B cell (primary cell): ENCODE data around the gene ZNF575. TPM values are rescaled to one million over a fixed set of nuclear protein-coding genes. Genes with fewer than 3 reads are reported as not detected.

ENCODE experiments used
- ATAC-seq: fragments of 200-7000 bp; cut with Tn5 transposase; one replicate; pipeline ENCODE4 v1.10.0; 2021; ENCODE audit warnings: low read depth, mild to moderate bottlenecking, moderate number of reproducible peaks, moderate library complexity
- CTCF ChIA-PET: fragments of 350-600 bp; sonication (Branson Sonifier 250); formaldehyde crosslinking; loops from one replicate; lab custom pipeline; 2021; ENCODE audit warnings: antibody characterized with exemption, inconsistent platforms; lab: Charles Lee
- POLR2A ChIA-PET: fragments of 350-600 bp; sonication (Branson Sonifier 250); formaldehyde crosslinking; loops from one replicate; lab custom pipeline; 2021; ENCODE audit warnings: antibody characterized with exemption; lab: Charles Lee
- DNase-seq: peaks from one replicate; pipeline ENCODE4 v3.0.0; 2013
- H2AFZ ChIP-seq: 2 replicates; pipeline ENCODE4 v1.6.1; 2012; ENCODE audit warnings: mild to moderate bottlenecking, low read depth, low read length; ENCODE audit not compliant: insufficient read depth, poor library complexity, severe bottlenecking
- H3K27ac ChIP-seq, 2 donors: 1 replicate in 1 of 2; 2 replicates in 1 of 2; pipeline ENCODE4 v1.5.1; 2012 to 2013; ENCODE audit warnings: low read length in 2 of 2, mild to moderate bottlenecking in 2 of 2, moderate library complexity in 1 of 2
- H3K27me3 ChIP-seq, 4 experiments: fragments of 200-600 bp in 1 of 4; sonication (generic) in 1 of 4; replicated peaks in 1 of 4; 1 replicate in 2 of 4; 2 replicates in 2 of 4; pipeline versions ENCODE4 v1.6.1 to v1.7.0; 2013 to 2016; ENCODE audit warnings: low read length in 3 of 4, mild to moderate bottlenecking in 2 of 4, mixed read lengths in 1 of 4, moderate library complexity in 1 of 4; ENCODE audit not compliant: insufficient read depth in 4 of 4, control insufficient read depth in 3 of 4; ENCODE audit errors: control extremely low read depth in 1 of 4
- H3K36me3 ChIP-seq, 2 experiments: replicated peaks in 1 of 2; 1 replicate in 1 of 2; 2 replicates in 1 of 2; pipeline versions ENCODE4 v1.6.1 to v1.7.1; 2013; ENCODE audit warnings: low read length in 1 of 2; ENCODE audit not compliant: insufficient read depth in 2 of 2, control insufficient read depth in 1 of 2; ENCODE audit errors: control extremely low read depth in 1 of 2, extremely low read depth in 1 of 2
- H3K4me1 ChIP-seq, 2 donors: fragments of 200-600 bp in 1 of 2; sonication (generic) in 1 of 2; 1 replicate in 1 of 2; 2 replicates in 1 of 2; pipeline versions ENCODE4 v1.5.1 to v1.6.1; 2013 to 2017; ENCODE audit warnings: low read length in 2 of 2; ENCODE audit not compliant: control insufficient read depth in 2 of 2, insufficient read depth in 2 of 2
- H3K4me2 ChIP-seq: replicated peaks from 2 replicates; pipeline ENCODE3; 2012; ENCODE audit warnings: mild to moderate bottlenecking, low read depth, low read length; ENCODE audit not compliant: poor library complexity, severe bottlenecking
- H3K4me3 ChIP-seq, 5 experiments: fragments of 200-600 bp in 1 of 5; sonication (generic) in 1 of 5; 1 replicate in 3 of 5; 2 replicates in 2 of 5; pipeline versions ENCODE4 v1.5.1 to v1.7.0; 2011 to 2016; ENCODE audit warnings: low read length in 4 of 5, mild to moderate bottlenecking in 4 of 5, low read depth in 2 of 5, control low read depth in 1 of 5, moderate library complexity in 1 of 5; ENCODE audit not compliant: insufficient read depth in 1 of 5; ENCODE audit errors: control extremely low read depth in 1 of 5, extremely low read depth in 1 of 5
- H3K79me2 ChIP-seq: fragments of 200-600 bp; sonication (generic); one replicate; pipeline ENCODE4 v1.6.0; 2016; ENCODE audit warnings: low read length; ENCODE audit not compliant: control insufficient read depth, insufficient read depth
- H3K9ac ChIP-seq: fragments of 200-600 bp; sonication (generic); 2 replicates; pipeline ENCODE4 v1.6.1; 2017; ENCODE audit warnings: mild to moderate bottlenecking, low read length, moderate library complexity
- H3K9me3 ChIP-seq, 3 donors: one replicate each; pipeline versions ENCODE4 v1.6.1 to v1.7.1; 2013; ENCODE audit warnings: low read length in 2 of 3; ENCODE audit not compliant: control insufficient read depth in 2 of 3, insufficient read depth in 1 of 3; ENCODE audit errors: control extremely low read depth in 1 of 3
- H4K20me1 ChIP-seq: 2 replicates; pipeline ENCODE4 v1.6.0; 2012; ENCODE audit warnings: mild to moderate bottlenecking, low read length; ENCODE audit not compliant: insufficient read depth, control insufficient read depth, poor library complexity, severe bottlenecking
- H3K27ac Mint-ChIP-seq: one replicate; pipeline ENCODE4 v1.8.0; 2021; ENCODE audit warnings: mixed read lengths
- H3K27me3 Mint-ChIP-seq: one replicate; pipeline ENCODE4 v1.8.0; 2021; ENCODE audit warnings: mixed read lengths
- H3K4me1 Mint-ChIP-seq: one replicate; pipeline ENCODE4 v1.8.0; 2021; ENCODE audit warnings: mixed read lengths
- H3K4me3 Mint-ChIP-seq: one replicate; pipeline ENCODE4 v1.8.0; 2021; ENCODE audit warnings: mixed read lengths
- H3K9me3 Mint-ChIP-seq: one replicate; pipeline ENCODE4 v1.8.0; 2022; ENCODE audit warnings: mixed read lengths; ENCODE audit not compliant: insufficient read depth
- EZH2 ChIP-seq: IDR thresholded peaks from 2 replicates; pipeline ENCODE4 v1.6.1; 2012; ENCODE audit warnings: borderline replicate concordance, low read depth, mild to moderate bottlenecking, moderate library complexity, low read length; ENCODE audit not compliant: insufficient read depth, poor library complexity, severe bottlenecking
- WGBS: methylation state at CpG from one replicate; pipeline ENCODE4 v1.1.5; 2013; ENCODE audit warnings: missing lambda C conversion rate; ENCODE audit not compliant: insufficient coverage; 5-methylcytosine and 5-hydroxymethylcytosine counted together
- intact Hi-C: fragments of 100-400 bp; cut with micrococcal nuclease; formaldehyde crosslinking; loops from one replicate; pipeline ENCODE4 v1.10.0; 2022
- polyA plus RNA-seq: library from polyadenylated mRNA; depleted of rRNA; stranded (reverse); fragments of >200 nt; gene quantifications from 2 replicates; pipeline ENCODE4 v1.2.3, GENCODE V29; 2012
- total RNA-seq, 2 donors: library from RNA; stranded (reverse); fragments of 120-200 nt in 1 of 2; gene quantifications; 1 replicate in 1 of 2; 2 replicates in 1 of 2; pipeline versions ENCODE4 v1.2.3 to v1.2.4, GENCODE V29; 2013 to 2022
- TF ChIP-seq, protein P1 (sequence below): fragments of 200-600 bp; IDR thresholded peaks from one replicate; pipeline ENCODE4 v1.8.0; 2022; ENCODE audit warnings: antibody characterized with exemption, mild to moderate bottlenecking

Gene ZNF575
- total and polyA plus RNA-seq, 2 donors (not counting 1 experiment from before 2014, with no cell fraction given): 2.3 to 4.0 TPM

- Mint-ChIP-seq H3K27me3 (no peaks in the 10 kb centered on the region), H3K9me3 (no peaks in the 10 kb centered on the region), H3K4me3 (peak overlapping the region; percentile 52), H3K4me1 (peaks cover 40% of the 10 kb centered on the region), H3K27ac (peak overlapping the region; percentile 32)
- Histone ChIP-seq H3K27me3 (no peaks in the 10 kb centered on the region), H3K4me3 (no peak overlapping the region), H3K4me2 (peak overlapping the region; percentile 92), H3K27ac (no peak overlapping the region), H3K4me1 (peaks cover 24 to 43% of the 10 kb centered on the region in 2 donors), H2AFZ (no peak overlapping the region), H4K20me1 (no peaks in the 10 kb centered on the region), H3K9ac (no peak overlapping the region), H3K79me2 (peaks cover 11% of the 10 kb centered on the region), H3K9me3 (no peaks in the 10 kb centered on the region), H3K36me3 (no peaks in the 10 kb centered on the region)
- ChIA-PET POLR2A (interaction anchor here (0.7 to 1.0 kb wide), 2 partner anchors 10 to 25 kb away, joined by 3 to 5 read pairs; no protein-coding TSS in a partner anchor), CTCF (interaction anchor here (0.8 to 14.1 kb wide), 6 partner anchors 9 to 78 kb away, joined by 3 to 644 read pairs (median 4); no protein-coding TSS in a partner anchor)
- ATAC-seq (no peak), DNase-seq (no peak)
- TF ChIP-seq, protein P1, sequence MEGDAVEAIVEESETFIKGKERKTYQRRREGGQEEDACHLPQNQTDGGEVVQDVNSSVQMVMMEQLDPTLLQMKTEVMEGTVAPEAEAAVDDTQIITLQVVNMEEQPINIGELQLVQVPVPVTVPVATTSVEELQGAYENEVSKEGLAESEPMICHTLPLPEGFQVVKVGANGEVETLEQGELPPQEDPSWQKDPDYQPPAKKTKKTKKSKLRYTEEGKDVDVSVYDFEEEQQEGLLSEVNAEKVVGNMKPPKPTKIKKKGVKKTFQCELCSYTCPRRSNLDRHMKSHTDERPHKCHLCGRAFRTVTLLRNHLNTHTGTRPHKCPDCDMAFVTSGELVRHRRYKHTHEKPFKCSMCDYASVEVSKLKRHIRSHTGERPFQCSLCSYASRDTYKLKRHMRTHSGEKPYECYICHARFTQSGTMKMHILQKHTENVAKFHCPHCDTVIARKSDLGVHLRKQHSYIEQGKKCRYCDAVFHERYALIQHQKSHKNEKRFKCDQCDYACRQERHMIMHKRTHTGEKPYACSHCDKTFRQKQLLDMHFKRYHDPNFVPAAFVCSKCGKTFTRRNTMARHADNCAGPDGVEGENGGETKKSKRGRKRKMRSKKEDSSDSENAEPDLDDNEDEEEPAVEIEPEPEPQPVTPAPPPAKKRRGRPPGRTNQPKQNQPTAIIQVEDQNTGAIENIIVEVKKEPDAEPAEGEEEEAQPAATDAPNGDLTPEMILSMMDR: no peak
- TF ChIP-seq EZH2: no peak
- 60% methylated on average over 2 of the region's 13 CpGs for WGBS
- intact Hi-C loops: no loop called here
Measured at GRCh38 chr19:43527860-43528622, 4.9 kb upstream of the ZNF575 start.

- H3K36me3 ChIP-seq: peaks cover 0 to 2% of the 10 kb centered on the region in 2 experiments
- H3K27me3 ChIP-seq: no peaks in the 10 kb centered on the region
- TF ChIP-seq, protein P1: no peak
- TF ChIP-seq EZH2: no peak
- POLR2A ChIA-PET: interaction anchor here (0.5 to 2.7 kb wide), 10 partner anchors 9 to 93 kb away, joined by 3 to 12 read pairs (median 6); partner anchors contain the start of genes PHLDB3, PINLYP, XRCC1 and ZNF428
- peaks cover 0 to 10% (median 0%) of the 10 kb centered on the region in 3 donors for H3K9me3 ChIP-seq
- H3K4me3 Mint-ChIP-seq: peak overlapping the region; percentile 91
- H3K79me2 ChIP-seq: no peaks in the 10 kb centered on the region
- no peak for DNase-seq
- 3% methylated on average over 16 of the region's 16 CpGs for WGBS
- CTCF ChIA-PET: interaction anchor here (0.6 to 7.5 kb wide), 12 partner anchors 8 to 1109 kb away, joined by 3 to 74 read pairs (median 4); no protein-coding TSS in a partner anchor
- no peaks in the 10 kb centered on the region for H4K20me1 ChIP-seq
- intact Hi-C loops: loop anchor here (2.0 kb wide), 1 partner anchor 30 kb away; no protein-coding TSS in a partner anchor
- H3K27me3 Mint-ChIP-seq: no peaks in the 10 kb centered on the region
- H2AFZ ChIP-seq: peak overlapping the region; percentile 82
- H3K9ac ChIP-seq: peak overlapping the region; percentile 77
- H3K9me3 Mint-ChIP-seq: peaks cover 3% of the 10 kb centered on the region
- peak; percentile 7 for ATAC-seq
- peak overlapping the region; percentile 23 to 34 for H3K27ac ChIP-seq
- H3K4me1 Mint-ChIP-seq: peaks cover 26% of the 10 kb centered on the region
- peak overlapping the region; percentile 71 to 94 (median 76) for H3K4me3 ChIP-seq
- H3K4me1 ChIP-seq: peaks cover 5 to 31% of the 10 kb centered on the region in 2 donors
- peak overlapping the region; percentile 96 for H3K27ac Mint-ChIP-seq
- peak overlapping the region; percentile 93 for H3K4me2 ChIP-seq
Measured at GRCh38 chr19:43532571-43532961, 422 bp upstream of the ZNF575 start.
